GM12892 (cell line): ENCODE measurements around the gene FAM98B.

Experiments
- POLR2A ChIP-seq: IDR thresholded peaks from 2 replicates; pipeline ENCODE4 v1.6.1; 2011; ENCODE audit warnings: low read depth, low read length, control low read depth
- POLR2AphosphoS5 ChIP-seq: IDR thresholded peaks from 2 replicates; pipeline ENCODE4 v1.6.1; 2011; ENCODE audit warnings: low read depth, low read length, control low read depth

- TF ChIP-seq POLR2A = no peak
- no peak for TF ChIP-seq POLR2AphosphoS5
Measured at GRCh38 chr15:38509152-38509551, 55.2 kb downstream of the FAM98B start.
